ENCODE measurements around the gene RNPS1.
"Not testable (repeated sequence)": the region's sequence is repeated elsewhere in the genome, so short reads cannot be mapped to it uniquely, and the experiment has no call there.

RNPS1 gene

GRCh38 chr16:2282866-2283555, 15.1 kb upstream of the RNPS1 start:
- DNase-seq (ENCODE audit: low spot score) = no peak

GRCh38 chr16:2282262-2282661, 14.3 kb upstream of the RNPS1 start:
- no peak for DNase-seq (ENCODE audit: low spot score)

GRCh38 chr16:2280981-2281542, 13.1 kb upstream of the RNPS1 start:
- DNase-seq (ENCODE audit: low spot score) = no peak

GRCh38 chr16:2280461-2280860, 12.5 kb upstream of the RNPS1 start:
- no peak for DNase-seq (ENCODE audit: low spot score)

GRCh38 chr16:2278956-2279800, 11.3 kb upstream of the RNPS1 start:
- DNase-seq (ENCODE audit: low spot score) = no peak

- DNase-seq (ENCODE audit: low spot score) = no peak
Measured at GRCh38 chr16:2278272-2278608, 10.3 kb upstream of the RNPS1 start.

- no peak for DNase-seq (ENCODE audit: low spot score)
Measured at GRCh38 chr16:2277466-2278271, 9.7 kb upstream of the RNPS1 start.

GRCh38 chr16:2276368-2277195, 8.7 kb upstream of the RNPS1 start:
- no peak for DNase-seq (ENCODE audit: low spot score)

- no peak for DNase-seq (ENCODE audit: low spot score)
Measured at GRCh38 chr16:2275476-2276367, 7.8 kb upstream of the RNPS1 start.

GRCh38 chr16:2273931-2274330, 6.0 kb upstream of the RNPS1 start:
- no peak for DNase-seq (ENCODE audit: low spot score)

GRCh38 chr16:2273484-2273883, 5.6 kb upstream of the RNPS1 start:
- no peak for DNase-seq (ENCODE audit: low spot score)

- no peak for DNase-seq (ENCODE audit: low spot score)
Measured at GRCh38 chr16:2271848-2272461, 4.0 kb upstream of the RNPS1 start.

GRCh38 chr16:2270588-2271470, 2.9 kb upstream of the RNPS1 start:
- DNase-seq (ENCODE audit: low spot score) = no peak

- DNase-seq (ENCODE audit: low spot score) = no peak
Measured at GRCh38 chr16:2270070-2270462, 2.1 kb upstream of the RNPS1 start.

- not testable (repeated sequence) for DNase-seq (ENCODE audit: low spot score)
Measured at GRCh38 chr16:2267505-2267912, 417 bp downstream of the RNPS1 start.

GRCh38 chr16:2266887-2267286, 1.0 kb downstream of the RNPS1 start:
- DNase-seq (ENCODE audit: low spot score) = peak; percentile 21

GRCh38 chr16:2263026-2263425, 4.9 kb downstream of the RNPS1 start:
- DNase-seq (ENCODE audit: low spot score) = not testable (repeated sequence)

GRCh38 chr16:2260250-2260649, 7.7 kb downstream of the RNPS1 start:
- DNase-seq (ENCODE audit: low spot score) = no peak

- not testable (repeated sequence) for DNase-seq (ENCODE audit: low spot score)
Measured at GRCh38 chr16:2258530-2258929, 9.4 kb downstream of the RNPS1 start.
